ENCODE results near the gene ARID3C. TPM values are rescaled to one million over a fixed set of nuclear protein-coding genes. Genes with fewer than 3 reads are reported as not detected.

Gene ARID3C
- total and polyA plus RNA-seq, 10 of the 15 experiments (the other 5 are each of a cell fraction or from before 2014, with no cell fraction given), result not detected

- WGBS (ENCODE audit: insufficient coverage, insufficient replicate concordance, low lambda C conversion rate, missing lambda C conversion rate), result 0% methylated on average over 2 of the region's 2 CpGs
- peaks cover 30 to 48% of the 10 kb centered on the region in 2 experiments for H3K27me3 ChIP-seq (replicated peaks in 1 of 2; ENCODE audit: control insufficient read depth in 2 of 2, insufficient read depth in 2 of 2, low read length in 1 of 2)
- DNase-seq (ENCODE audit: low read depth, low spot score) (no peak), FAIRE-seq (no peak), ATAC-seq (no peak)
- H3K4me2 ChIP-seq (ENCODE audit: control insufficient read depth, insufficient read depth), result no peak overlapping the region
- H3K9me3 ChIP-seq (replicated peaks; ENCODE audit: control insufficient read depth, insufficient read depth, low read length), result no peaks in the 10 kb centered on the region
- ChIA-PET SMC1A (ENCODE audit: uncharacterized antibody, unreplicated experiment) (no interaction called here), CTCF (interaction anchor here (1.4 to 1.6 kb wide), 3 partner anchors 17 to 184 kb away, joined by 3 to 6 read pairs (median 4); no protein-coding TSS in a partner anchor), POLR2A (interaction anchor here (0.5 kb wide), 1 partner anchor 1455 kb away, joined by 7 read pairs; no protein-coding TSS in a partner anchor), RAD21 (ENCODE audit: unreplicated experiment) (no interaction called here)
- peaks cover 2% of the 10 kb centered on the region; the same call in 1 of the 2 replicates for H3K4me1 ChIP-seq (ENCODE audit: control insufficient read depth, insufficient read depth, low read length)
- no TSS peak for BruUV-seq (replicated peaks)
- no peak overlapping the region for H2AFZ ChIP-seq (ENCODE audit: control insufficient read depth, low read depth, low read length)
- intact Hi-C loops (cut with micrococcal nuclease; ENCODE audit: unreplicated experiment) (no loop called here), in situ Hi-C loops (cut with MboI) (no loop called here)
- H3K9ac ChIP-seq (ENCODE audit: control insufficient read depth, insufficient read depth, low read length), result no peak overlapping the region
- H4K20me1 ChIP-seq (ENCODE audit: control insufficient read depth, insufficient read depth), result peaks cover 14% of the 10 kb centered on the region
- no peaks in the 10 kb centered on the region for H3K79me2 ChIP-seq (ENCODE audit: control insufficient read depth, insufficient read depth, low read length)
- no peak overlapping the region for H3K27ac ChIP-seq (ENCODE audit: control insufficient read depth, insufficient read depth)
- H3K4me3 ChIP-seq, result no peak overlapping the region
- H3K36me3 ChIP-seq (ENCODE audit: control insufficient read depth in 2 of 2, insufficient read depth in 2 of 2, low read length in 1 of 2), result no peaks in the 10 kb centered on the region
- no peak for TF ChIP-seq CUX1 (IDR thresholded peaks at IDR 0.05; ENCODE audit: insufficient replicate concordance, low read depth, low read length)
- TF ChIP-seq TCF3 (IDR thresholded peaks at IDR 0.05; ENCODE audit: borderline replicate concordance, insufficient read depth, low read depth, low read length), result no peak
- no peak for TF ChIP-seq PKNOX1 (IDR thresholded peaks at IDR 0.05)
- TF ChIP-seq TBL1XR1 (IDR thresholded peaks at IDR 0.05; ENCODE audit: low read depth, low read length), result no peak
- TF ChIP-seq GABPA (IDR thresholded peaks at IDR 0.05; ENCODE audit: low read depth), result no peak
- no peak for TF ChIP-seq KDM1A (IDR thresholded peaks at IDR 0.05; ENCODE audit: borderline replicate concordance)
- TF ChIP-seq SMC3 (IDR thresholded peaks at IDR 0.05; ENCODE audit: borderline replicate concordance, low read length), result no peak
- TF ChIP-seq SMAD5 (IDR thresholded peaks at IDR 0.05; ENCODE audit: low read depth), result no peak
- TF ChIP-seq KLF5 (IDR thresholded peaks at IDR 0.05; ENCODE audit: partially characterized antibody), result no peak
- TF ChIP-seq ZBTB40 (IDR thresholded peaks at IDR 0.05; ENCODE audit: borderline replicate concordance), result no peak
- TF ChIP-seq ZBED1 (IDR thresholded peaks at IDR 0.05; ENCODE audit: borderline replicate concordance), result no peak
- no peak for TF ChIP-seq IRF3 (IDR thresholded peaks at IDR 0.05)
- no peak for TF ChIP-seq KAT2A (conservative IDR thresholded peaks at IDR 0.05; ENCODE audit: control insufficient read depth, low read depth, low read length)
- no peak for TF ChIP-seq SMARCA5 (IDR thresholded peaks at IDR 0.05)
These were observed 41.6 kb downstream of the ARID3C start for GRCh38 chr9:34587271-34587670.
